Endothelial cell of umbilical vein (primary cell): ENCODE results near the gene CNOT11. TPM values are rescaled to one million over a fixed set of nuclear protein-coding genes. Genes with fewer than 3 reads are reported as not detected.

ENCODE experiments used
- BruUV-seq: library from RNA; stranded (reverse); fragments of 400-500 nt; replicated peaks from 2 replicates; lab custom pipeline; 2021; lab: Mats Ljungman, UMichigan
- CTCF ChIA-PET: fragments of 300-600, 350-600 bp; sonication (Branson Sonifier 250); formaldehyde crosslinking; loops from one replicate; lab custom pipeline; 2021; ENCODE audit warnings: antibody characterized with exemption, inconsistent platforms; lab: Charles Lee
- POLR2A ChIA-PET: fragments of 300-600, 350-600 bp; sonication (Branson Sonifier 250); formaldehyde crosslinking; loops from one replicate; lab custom pipeline; 2021; ENCODE audit warnings: antibody characterized with exemption, inconsistent platforms; lab: Charles Lee
- DNase-seq: peaks from one replicate; pipeline ENCODE4 v3.0.0-alpha.2; 2011; ENCODE audit warnings: low read depth, low spot score
- FAIRE-seq: peaks from 2 replicates; lab custom pipeline; 2011; peaks lifted over from hg19 to GRCh38; lab: Jason Lieb, UNC
- H2AFZ ChIP-seq: 2 replicates; pipeline ENCODE4 v1.6.0; 2012; ENCODE audit warnings: low read depth, low read length, control low read depth, inconsistent platforms
- H3K27ac ChIP-seq: 2 replicates; pipeline ENCODE4 v1.5.1; 2011; ENCODE audit warnings: low read depth, mild to moderate bottlenecking, control low read depth, low read length, moderate library complexity; ENCODE audit not compliant: insufficient read depth
- H3K27me3 ChIP-seq, 2 experiments: 2 replicates each; pipeline versions ENCODE4 v1.6.0 to v1.6.1; 2011; ENCODE audit warnings: low read length in 2 of 2, mixed read lengths in 1 of 2; ENCODE audit not compliant: control insufficient read depth in 2 of 2, insufficient read depth in 2 of 2
- H3K36me3 ChIP-seq, 2 experiments: 2 replicates in 1 of 2; 3 replicates in 1 of 2; pipeline ENCODE4 v1.5.1; 2011; ENCODE audit warnings: low read length in 2 of 2, mild to moderate bottlenecking in 1 of 2, moderate library complexity in 1 of 2; ENCODE audit not compliant: control insufficient read depth in 2 of 2, insufficient read depth in 2 of 2; ENCODE audit errors: extremely low read depth in 1 of 2
- H3K4me1 ChIP-seq: 3 replicates; pipeline ENCODE4 v1.5.1; 2011; ENCODE audit warnings: mild to moderate bottlenecking, low read length; ENCODE audit not compliant: control insufficient read depth, insufficient read depth; ENCODE audit errors: extremely low read depth
- H3K4me2 ChIP-seq: 2 replicates; pipeline ENCODE4 v1.6.1; 2011; ENCODE audit warnings: low read length, control low read depth, mixed read lengths; ENCODE audit not compliant: insufficient read depth
- H3K4me3 ChIP-seq, 3 experiments: fragments of 200-600 bp in 1 of 3; sonication (generic), shearing (Covaris generic) in 1 of 3; replicated peaks in 1 of 3; 2 replicates each; pipeline ENCODE4 v1.5.1; 2011 to 2016; ENCODE audit warnings: control low read depth in 3 of 3, low read length in 3 of 3, mild to moderate bottlenecking in 2 of 3, inconsistent platforms in 1 of 3, low read depth in 1 of 3, moderate library complexity in 1 of 3; ENCODE audit not compliant: insufficient read depth in 1 of 3
- H3K79me2 ChIP-seq: 2 replicates; pipeline ENCODE4 v1.6.0; 2012; ENCODE audit warnings: low read length, inconsistent platforms; ENCODE audit not compliant: control insufficient read depth, insufficient read depth
- H3K9ac ChIP-seq: replicated peaks from 2 replicates; pipeline ENCODE3; 2011; ENCODE audit warnings: low read length, control low read depth; ENCODE audit not compliant: insufficient read depth; ENCODE audit errors: extremely low read depth
- H3K9me1 ChIP-seq: replicated peaks from 3 replicates; pipeline ENCODE4 v1.6.0; 2011; ENCODE audit warnings: mild to moderate bottlenecking, low read length; ENCODE audit not compliant: control insufficient read depth, insufficient read depth; ENCODE audit errors: extremely low read depth
- H3K9me3 ChIP-seq: replicated peaks from 2 replicates; pipeline ENCODE4 v1.5.1; 2012; ENCODE audit warnings: low read length, inconsistent platforms; ENCODE audit not compliant: control insufficient read depth, insufficient read depth
- H4K20me1 ChIP-seq: replicated peaks from 2 replicates; pipeline ENCODE3; 2011; ENCODE audit warnings: mild to moderate bottlenecking, low read length; ENCODE audit not compliant: control insufficient read depth, insufficient read depth; ENCODE audit errors: extremely low read depth
- CTCF ChIP-seq, 2 donors: IDR thresholded peaks; 1 replicate in 1 of 2; 2 replicates in 1 of 2; pipeline ENCODE4 v1.5.1; 2011; ENCODE audit warnings: low read length in 2 of 2, mild to moderate bottlenecking in 2 of 2, moderate library complexity in 2 of 2, control low read depth in 1 of 2, inconsistent platforms in 1 of 2, low read depth in 1 of 2; ENCODE audit not compliant: insufficient read depth in 1 of 2; ENCODE audit errors: extremely low read depth in 1 of 2
- EZH2 ChIP-seq: IDR thresholded peaks from 2 replicates; pipeline ENCODE4 v1.6.1; 2012; ENCODE audit warnings: borderline replicate concordance, low read depth, mild to moderate bottlenecking, moderate library complexity, low read length, inconsistent platforms; ENCODE audit not compliant: severe bottlenecking
- FOS ChIP-seq: IDR thresholded peaks from 2 replicates; pipeline ENCODE4 v1.6.1; 2011; ENCODE audit warnings: mild to moderate bottlenecking, low read length, moderate library complexity, borderline replicate concordance; ENCODE audit not compliant: insufficient read depth
- GATA2 ChIP-seq: IDR thresholded peaks from 2 replicates; pipeline ENCODE4 v1.7.0; 2011; ENCODE audit warnings: low read depth, mild to moderate bottlenecking, moderate library complexity, mixed read lengths, low read length; ENCODE audit not compliant: insufficient read length, insufficient read depth
- JUN ChIP-seq: IDR thresholded peaks from 2 replicates; pipeline ENCODE4 v1.6.1; 2011; ENCODE audit warnings: borderline replicate concordance, low read depth; ENCODE audit not compliant: insufficient read length, insufficient read depth
- MAX ChIP-seq: IDR thresholded peaks from 2 replicates; pipeline ENCODE4 v1.6.1; 2011; ENCODE audit not compliant: insufficient read depth, insufficient read length
- MYC ChIP-seq: IDR thresholded peaks from one replicate; pipeline ENCODE4 v1.6.1; 2011; ENCODE audit warnings: mild to moderate bottlenecking, low read depth, low read length
- POLR2A ChIP-seq: IDR thresholded peaks from 2 replicates; pipeline ENCODE4 v1.6.1; 2012; ENCODE audit warnings: low read depth, mild to moderate bottlenecking, control low read depth, low read length
- POLR2AphosphoS5 ChIP-seq: IDR thresholded peaks from 2 replicates; pipeline ENCODE4 v1.6.1; 2012; ENCODE audit warnings: low read depth, mild to moderate bottlenecking, control low read depth, low read length, moderate library complexity; ENCODE audit not compliant: insufficient read depth
- dilution Hi-C: fragments of 300-500 bp; cut with MboI; formaldehyde crosslinking; loops from one replicate; pipeline ENCODE4 v1.15.0; 2019; ENCODE audit warnings: low sequenced_read_pairs; ENCODE audit not compliant: extremely low pct_ligation_motif_present
- intact Hi-C: fragments of 100-400 bp; cut with micrococcal nuclease; formaldehyde crosslinking; loops from one replicate; pipeline ENCODE4 v1.10.0; 2022
- polyA plus RNA-seq, 4 experiments: library from polyadenylated mRNA; depleted of rRNA in 3 of 4; stranded (reverse) in 3 of 4; unstranded in 1 of 4; fragments of >200 nt; gene quantifications; 2 replicates each; pipeline versions ENCODE4 v1.2.1 to v1.2.3, GENCODE V29; 2011 to 2012; ENCODE audit warnings: missing spikeins in 1 of 4
- total RNA-seq: library from RNA; stranded (reverse); gene quantifications from 2 replicates; pipeline ENCODE4 v1.2.3, GENCODE V29; 2021

The CNOT11 gene
- total and polyA plus RNA-seq, 2 donors (not counting 3 experiments of a cell fraction or from before 2014, with no cell fraction given): 40.5 to 44.3 TPM

GRCh38 chr2:101262142-101262541 lies 9.5 kb downstream of the CNOT11 start:
- Histone ChIP-seq H3K4me1 (no peaks in the 10 kb centered on the region), H4K20me1 (no peaks in the 10 kb centered on the region), H3K4me2 (no peak overlapping the region), H3K27me3 (no peaks in the 10 kb centered on the region), H3K27ac (no peak overlapping the region), H3K4me3 (no peak overlapping the region), H3K36me3 (peaks cover 4 to 8% of the 10 kb centered on the region in 2 experiments), H3K9me3 (no peaks in the 10 kb centered on the region), H3K79me2 (peaks cover 14% of the 10 kb centered on the region), H3K9me1 (no peaks in the 10 kb centered on the region), H3K9ac (no peak overlapping the region), H2AFZ (no peak overlapping the region)
- POLR2A ChIA-PET: no interaction called here
- TF ChIP-seq EZH2 (no peak), POLR2A (no peak), POLR2AphosphoS5 (no peak), MAX (no peak), MYC (no peak), FOS (no peak), CTCF (IDR thresholded peaks at IDR 0.05; ENCODE audit: extremely low read depth in 1 of 2, insufficient read depth in 1 of 2, low read depth in 1 of 2, low read length in 2 of 2) (no peak), JUN (no peak), GATA2 (no peak)
- BruUV-seq: no TSS peak
- intact Hi-C loops: no loop called here
- CTCF ChIA-PET: interaction anchor here (1.1 kb wide), 1 partner anchor 21 kb away, joined by 3 read pairs; no protein-coding TSS in a partner anchor
- dilution Hi-C loops: no loop called here
- FAIRE-seq (no peak), DNase-seq (no peak)
